ENCODE data around the gene SH3GL1. TPM values are rescaled to one million over a fixed set of nuclear protein-coding genes. Genes with fewer than 3 reads are reported as not detected.

Gene SH3GL1
- total and polyA plus RNA-seq, 2 experiments from 2014 or later = 92.8 to 97.9 TPM

- no peak for DNase-seq (ENCODE audit: low read depth in 1 of 2, low spot score in 1 of 2)
- Histone ChIP-seq H3K4me3 (no peak overlapping the region), H3K36me3 (peaks cover 27% of the 10 kb centered on the region), H3K27ac (peak overlapping the region; percentile 57), H3K4me1 (ENCODE audit: low read depth) (no peaks in the 10 kb centered on the region), H3K9me3 (ENCODE audit: low read depth) (no peaks in the 10 kb centered on the region), H3K27me3 (no peaks in the 10 kb centered on the region)
- TF ChIP-seq CTCF (IDR thresholded peaks at IDR 0.05; ENCODE audit: low read depth, low read length) = no peak
These were observed 36.6 kb downstream of the SH3GL1 start for GRCh38 chr19:4363571-4364304.

DNA sequence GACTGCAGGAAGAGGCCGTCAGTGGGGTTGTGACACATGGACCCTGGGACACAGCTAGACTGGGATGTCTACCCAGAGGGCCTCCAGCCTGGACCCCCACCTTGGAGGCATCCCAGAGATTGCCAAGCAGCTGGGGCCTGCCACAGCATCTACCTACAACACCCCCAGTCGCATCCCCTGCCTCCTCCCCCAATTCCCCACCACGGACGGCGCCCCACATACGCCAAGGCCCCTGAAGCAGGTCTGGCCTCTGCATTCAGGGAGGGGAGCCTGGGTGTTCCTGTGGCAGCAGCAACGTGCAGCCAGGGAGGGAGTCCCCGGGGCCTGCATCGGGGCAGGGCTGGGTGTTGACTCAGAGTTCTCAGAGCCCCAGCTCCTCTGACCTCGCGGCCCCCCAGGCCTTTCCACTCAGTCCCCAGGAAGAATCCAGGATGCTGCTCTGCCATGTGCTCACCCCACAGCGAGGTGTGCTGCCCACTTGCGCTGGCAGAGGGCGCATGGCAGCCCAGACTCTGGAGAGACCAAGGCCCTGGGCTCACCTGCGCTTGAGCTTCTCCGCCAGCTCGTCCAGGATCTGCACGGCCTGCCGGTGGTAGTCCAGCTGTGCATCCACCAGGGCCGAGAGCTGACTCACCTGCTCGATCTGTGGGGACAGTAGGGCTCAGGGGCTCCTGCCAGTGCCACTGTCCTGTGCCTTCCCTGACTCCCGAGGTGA is 37.4 kb downstream of the SH3GL1 start:
- Histone ChIP-seq H3K27ac (peak overlapping the region; percentile 57), H3K27me3 (no peaks in the 10 kb centered on the region), H3K4me1 (ENCODE audit: low read depth) (no peaks in the 10 kb centered on the region), H3K9me3 (ENCODE audit: low read depth) (no peaks in the 10 kb centered on the region), H3K4me3 (no peak overlapping the region), H3K36me3 (peaks cover 27% of the 10 kb centered on the region)
- TF ChIP-seq CTCF (IDR thresholded peaks at IDR 0.05; ENCODE audit: low read depth, low read length) = no peak
- no peak for DNase-seq (ENCODE audit: low read depth in 1 of 2, low spot score in 1 of 2)

- H3K27ac ChIP-seq = peak overlapping the region; percentile 39
- H3K27me3 ChIP-seq = no peaks in the 10 kb centered on the region
- no peak for DNase-seq (ENCODE audit: low read depth in 1 of 2, low spot score in 1 of 2)
- TF ChIP-seq CTCF (IDR thresholded peaks at IDR 0.05; ENCODE audit: low read depth, low read length) = no peak
- H3K4me3 ChIP-seq = no peak overlapping the region
- H3K4me1 ChIP-seq (ENCODE audit: low read depth) = no peaks in the 10 kb centered on the region
- no peaks in the 10 kb centered on the region for H3K9me3 ChIP-seq (ENCODE audit: low read depth)
- peaks cover 27% of the 10 kb centered on the region for H3K36me3 ChIP-seq
These were observed 38.1 kb downstream of the SH3GL1 start for GRCh38 chr19:4362101-4362828.

DNA sequence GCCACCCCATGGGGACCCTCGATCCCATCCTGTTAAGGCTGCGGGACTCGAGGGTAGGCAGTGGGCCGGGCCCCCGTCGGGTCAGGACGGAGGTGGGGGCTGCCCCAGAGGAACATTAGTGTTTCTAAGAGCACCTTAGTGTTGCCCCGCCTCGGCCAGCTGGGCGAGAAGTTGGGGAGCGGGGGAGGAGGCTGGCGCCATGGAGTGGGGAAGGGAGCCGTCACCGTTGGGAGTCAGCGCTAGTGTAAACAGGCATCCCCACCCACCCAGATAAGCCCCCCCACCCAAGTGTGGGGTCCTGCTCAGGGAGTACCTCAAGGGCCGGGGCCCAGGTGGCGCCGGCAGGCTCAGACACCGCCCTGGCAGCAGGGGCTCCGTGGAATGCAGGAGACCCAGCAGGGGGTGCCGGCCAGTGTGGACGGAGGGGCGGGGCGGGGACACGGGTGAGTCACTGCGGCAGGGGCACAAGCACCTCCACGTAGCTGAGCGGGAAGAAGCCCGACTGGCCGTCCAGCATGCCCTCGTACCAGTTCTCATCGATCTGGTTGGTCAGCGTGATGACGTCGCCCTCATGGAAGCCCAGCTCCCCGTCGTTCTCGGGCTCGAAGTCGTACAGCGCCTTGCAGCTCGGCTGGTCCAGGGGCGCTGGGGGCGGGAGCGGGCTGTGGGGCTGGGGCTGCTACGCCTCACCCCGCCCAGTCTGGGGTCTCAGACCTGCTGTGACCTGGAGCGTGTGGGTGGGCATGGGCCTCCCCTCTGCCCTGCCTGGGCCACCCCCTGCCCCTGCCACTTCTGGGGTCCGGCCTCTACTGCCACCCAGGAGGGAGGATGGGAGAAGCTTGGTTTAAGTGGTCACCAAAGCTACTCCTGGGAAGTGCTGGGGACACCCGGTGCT is 38.9 kb downstream of the SH3GL1 start:
- peaks cover 27% of the 10 kb centered on the region for H3K36me3 ChIP-seq
- no peak for DNase-seq (ENCODE audit: low read depth in 1 of 2, low spot score in 1 of 2)

More for the DNA sequence above, 38.9 kb downstream of the SH3GL1 start:
- Histone ChIP-seq H3K27ac (peak overlapping the region; percentile 55), H3K4me3 (no peak overlapping the region), H3K27me3 (no peaks in the 10 kb centered on the region), H3K9me3 (ENCODE audit: low read depth) (no peaks in the 10 kb centered on the region), H3K4me1 (ENCODE audit: low read depth) (no peaks in the 10 kb centered on the region)
- TF ChIP-seq CTCF (IDR thresholded peaks at IDR 0.05; ENCODE audit: low read depth, low read length) = no peak

Measured in cardiac muscle cell (in vitro differentiated cells and primary cell).